Measurements from ENCODE around the gene HOXA2.

HOXA2 gene

DNA sequence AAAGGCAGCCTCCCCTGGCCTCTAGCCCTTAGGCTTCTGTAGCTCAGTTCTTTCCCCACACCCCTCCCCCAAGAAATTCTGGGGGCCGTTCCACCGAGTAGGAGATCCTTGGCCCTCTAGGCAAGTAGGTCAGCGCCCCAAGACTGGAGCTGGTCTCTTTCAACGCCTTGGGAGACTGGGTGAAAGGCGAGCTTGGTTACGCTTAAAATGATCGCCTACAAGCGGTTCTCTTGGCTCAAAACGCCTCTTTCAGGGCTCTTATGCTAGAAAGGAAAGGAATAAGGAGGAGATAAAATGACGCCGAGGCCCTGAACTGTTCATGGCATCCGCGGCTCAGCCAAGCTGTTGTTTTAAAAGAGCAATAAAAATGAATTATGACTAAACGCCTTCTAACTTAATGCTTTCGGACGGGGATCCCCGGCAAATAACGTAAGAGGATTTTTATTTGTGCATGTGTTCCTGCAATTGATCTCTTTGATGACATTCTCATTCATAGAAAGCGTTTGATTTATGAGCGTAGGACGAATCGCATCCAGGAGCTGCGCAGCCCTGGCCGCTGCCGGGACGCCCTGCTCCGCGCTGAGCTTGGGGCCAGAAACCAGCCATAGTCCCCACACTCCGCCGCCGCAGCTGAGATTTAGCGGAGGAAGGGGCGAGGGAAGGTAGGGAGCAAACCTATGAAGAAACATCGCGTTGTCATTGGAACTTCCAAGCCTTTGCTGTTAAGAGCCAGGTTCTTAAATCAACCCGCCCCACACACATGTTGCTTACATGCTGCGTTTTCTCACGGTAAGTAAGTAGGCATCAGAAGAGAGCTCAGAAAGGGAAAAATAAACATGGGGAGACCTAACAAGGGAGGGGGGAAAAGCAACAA lies 3.7 kb downstream of the HOXA2 start:
- no peak for DNase-seq (ENCODE audit: low read depth in 3 of 3)

DNA sequence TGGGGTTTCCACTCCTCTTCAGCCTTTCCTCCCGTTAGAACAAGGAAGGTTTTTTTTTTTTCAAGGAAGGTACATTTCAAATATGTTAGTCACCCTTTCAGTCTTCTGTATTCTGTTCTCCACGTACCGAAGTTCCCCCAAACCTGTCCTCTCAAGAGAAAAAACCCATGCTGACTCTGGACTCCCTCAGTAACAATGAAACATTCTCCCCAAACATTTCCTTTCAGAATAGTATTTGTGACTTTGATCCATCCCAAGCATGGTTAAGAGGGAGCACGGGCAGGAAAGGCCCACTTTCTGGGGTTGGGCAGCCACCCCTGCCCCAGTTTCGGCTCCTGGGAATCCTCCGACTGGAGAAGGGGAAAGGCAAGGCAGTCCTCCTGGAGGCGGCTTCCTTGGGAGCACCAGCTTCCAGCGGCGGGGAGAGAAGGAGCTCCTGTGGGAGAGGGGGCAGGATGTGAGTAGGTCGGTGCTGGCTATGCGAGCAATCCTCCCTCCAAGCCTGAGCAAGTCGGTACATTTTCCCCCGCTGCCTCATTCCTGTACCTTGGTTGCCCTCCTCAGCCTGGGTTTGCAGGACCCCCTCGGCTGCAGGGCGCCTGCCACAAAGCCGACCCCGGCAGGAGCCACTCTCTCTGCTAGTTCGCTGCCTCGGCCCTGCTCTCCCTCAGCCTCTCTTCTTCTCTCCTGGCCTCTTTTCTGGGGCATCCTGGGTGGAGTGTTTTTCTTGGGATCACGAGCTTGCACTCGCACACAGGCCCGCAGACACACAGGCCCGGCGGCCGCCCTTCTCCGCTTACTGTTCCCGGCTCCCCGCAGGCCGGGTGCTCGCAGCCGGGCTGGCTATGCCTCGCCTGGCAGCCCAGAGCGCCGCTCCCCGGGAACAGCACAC lies 4.6 kb downstream of the HOXA2 start:
- DNase-seq (ENCODE audit: low read depth in 3 of 3) = no peak

DNA sequence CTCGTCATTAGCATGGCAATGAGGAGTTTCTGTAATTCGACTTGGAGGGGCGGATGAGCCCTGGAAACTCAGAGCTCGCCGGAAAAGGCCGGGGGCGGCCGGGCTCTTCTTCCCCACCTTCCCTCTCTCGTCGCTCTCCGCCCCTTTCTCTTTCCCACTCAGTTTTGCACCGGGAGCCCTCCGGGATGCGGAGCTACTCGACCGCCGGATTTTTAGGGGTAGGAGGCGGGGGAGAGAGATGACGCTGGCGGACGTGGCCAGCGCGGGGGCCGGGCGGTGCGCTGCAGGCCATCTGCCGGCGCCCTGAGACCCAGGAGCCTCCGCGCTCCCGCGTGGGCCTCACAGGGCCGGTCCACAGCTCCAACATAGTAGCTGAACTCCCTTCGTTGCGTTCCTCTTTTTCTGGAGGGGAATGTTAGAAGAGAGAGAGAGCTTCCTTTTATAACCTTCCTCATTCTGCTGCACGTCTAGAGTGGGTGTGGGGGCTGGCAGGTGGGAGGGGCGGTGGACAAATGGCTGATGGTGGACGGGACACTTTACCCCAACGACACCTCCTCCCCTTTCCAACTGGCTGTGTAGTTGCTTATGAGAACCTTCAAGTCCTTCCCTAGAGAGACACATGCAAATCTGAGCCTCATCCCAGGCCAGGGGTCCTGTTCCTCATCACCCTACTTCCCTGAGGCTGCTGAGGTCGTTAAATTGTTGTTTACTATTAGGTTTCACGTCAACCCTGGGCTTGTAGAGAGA lies 5.5 kb downstream of the HOXA2 start:
- DNase-seq (ENCODE audit: low read depth in 3 of 3) = no peak

DNA sequence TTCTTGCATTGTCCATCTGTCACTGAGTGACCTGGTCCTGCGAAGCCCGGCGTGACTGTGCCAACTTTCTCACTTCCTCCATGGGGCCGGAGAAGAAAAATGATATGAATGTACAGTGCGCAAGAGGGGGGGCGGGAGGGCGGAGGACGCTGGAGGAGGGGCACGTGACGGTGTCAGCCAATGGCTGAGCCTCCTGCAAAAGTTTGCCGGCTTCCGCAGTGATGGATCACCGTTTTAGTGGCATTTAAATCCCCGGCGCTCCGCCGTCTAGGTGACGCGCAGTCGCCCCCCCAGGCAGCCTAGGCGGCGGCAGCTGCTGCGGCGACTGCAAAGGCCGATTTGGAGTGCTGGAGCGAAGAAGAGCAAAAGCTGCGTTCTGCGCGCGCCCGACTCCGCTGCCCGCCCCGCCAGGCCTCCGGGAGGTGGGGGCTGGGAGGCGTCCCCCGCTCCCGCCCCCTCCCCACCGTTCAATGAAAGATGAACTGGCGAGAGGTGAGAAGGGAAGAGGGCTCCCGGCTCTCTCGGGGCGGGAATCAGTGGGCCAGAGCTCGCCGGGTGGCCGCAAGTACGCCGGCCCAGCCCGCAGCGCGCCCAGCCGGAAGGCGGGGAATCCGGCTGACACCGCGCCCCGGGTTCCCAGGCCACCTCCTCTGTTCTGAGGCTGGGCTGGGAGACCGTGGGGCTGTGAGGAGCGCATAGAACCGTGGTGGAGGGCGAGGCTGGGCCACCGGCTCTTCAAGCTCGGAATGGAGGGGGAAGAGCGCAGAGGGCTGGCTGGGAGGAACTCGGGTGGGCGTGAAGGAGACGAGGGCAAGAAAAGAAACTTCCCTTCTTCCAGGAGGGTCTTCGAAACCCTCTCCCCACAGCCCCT lies 6.4 kb downstream of the HOXA2 start, which contains the start of gene HOXA1:
Gene HOXA1 (minus strand): TSS at position 104 of the 871 bp plus-strand sequence. CDS start 88 bp downstream, at position 16.
- peak; percentile 32 to 61 (median 59) for DNase-seq (ENCODE audit: low read depth in 3 of 3)

DNA sequence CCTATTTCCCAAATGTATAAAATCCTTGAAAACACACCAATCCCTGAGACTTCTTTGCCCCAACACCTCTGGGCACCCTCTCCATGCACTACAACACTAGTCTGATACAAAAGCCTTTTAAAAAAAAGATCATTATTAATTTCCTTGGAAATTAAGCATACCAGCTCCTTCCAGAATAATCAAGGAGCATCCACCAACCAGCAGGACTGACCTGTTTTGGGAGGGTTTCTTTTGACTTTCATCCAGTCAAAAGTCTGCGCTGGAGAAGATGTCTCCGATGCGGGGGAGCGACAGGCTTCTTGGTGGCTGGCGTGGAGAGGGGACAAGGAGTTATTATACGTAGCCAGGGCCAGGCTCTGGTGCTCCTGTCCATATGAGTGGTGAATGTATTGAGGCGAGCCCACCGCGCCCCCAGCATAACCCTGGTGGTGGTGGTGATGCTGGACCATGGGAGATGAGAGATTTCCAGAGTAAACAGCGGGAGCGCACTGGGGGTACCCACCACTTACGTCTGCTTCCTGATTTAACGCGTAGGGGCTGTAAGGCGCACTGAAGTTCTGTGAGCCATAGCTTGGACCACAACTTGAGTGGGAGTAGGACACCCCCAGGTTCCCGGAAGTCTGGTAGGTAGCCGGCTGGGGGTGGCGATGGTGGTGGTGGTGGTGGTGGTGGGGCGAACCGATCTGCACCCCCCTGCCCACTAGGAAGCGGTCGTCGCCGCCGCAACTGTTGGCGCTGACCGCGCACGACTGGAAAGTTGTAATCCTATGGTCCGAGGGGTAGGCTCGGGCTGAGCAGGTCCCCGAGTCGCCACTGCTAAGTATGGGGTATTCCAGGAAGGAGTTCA lies 7.2 kb downstream of the HOXA2 start:
- DNase-seq (ENCODE audit: low read depth in 3 of 3) = no peak

DNA sequence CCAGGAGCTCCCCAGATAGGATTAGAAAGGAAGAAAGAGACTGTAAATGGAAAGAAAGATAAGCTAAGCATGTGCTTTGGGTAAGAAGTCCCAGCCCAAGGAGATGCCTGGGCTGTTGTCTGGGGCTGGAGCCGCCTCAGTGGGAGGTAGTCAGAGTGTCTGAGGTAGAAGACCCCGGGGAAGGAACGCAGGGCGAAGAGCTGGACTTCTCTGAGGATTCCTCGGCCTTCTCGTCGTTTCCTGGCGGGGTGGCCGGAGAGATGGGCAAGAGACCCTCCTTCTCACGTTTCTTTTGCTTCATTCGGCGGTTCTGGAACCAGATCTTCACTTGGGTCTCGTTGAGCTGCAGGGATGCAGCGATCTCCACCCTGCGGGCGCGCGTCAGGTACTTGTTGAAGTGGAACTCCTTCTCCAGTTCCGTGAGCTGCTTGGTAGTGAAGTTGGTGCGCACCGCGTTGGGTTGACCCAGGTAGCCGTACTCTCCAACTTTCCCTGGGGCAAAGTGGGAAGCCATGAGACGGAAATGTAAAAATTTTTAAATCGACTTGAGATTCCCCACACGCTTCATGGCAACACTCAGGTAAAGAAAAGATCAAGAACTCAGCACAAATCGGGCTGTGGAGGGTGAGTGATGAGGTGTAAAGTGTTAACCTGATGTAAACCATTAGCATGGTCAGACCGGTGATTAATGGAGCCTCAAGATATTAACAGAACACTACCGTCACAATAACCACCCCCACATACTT lies 8.0 kb downstream of the HOXA2 start:
- no peak for DNase-seq (ENCODE audit: low read depth in 3 of 3)

DNA sequence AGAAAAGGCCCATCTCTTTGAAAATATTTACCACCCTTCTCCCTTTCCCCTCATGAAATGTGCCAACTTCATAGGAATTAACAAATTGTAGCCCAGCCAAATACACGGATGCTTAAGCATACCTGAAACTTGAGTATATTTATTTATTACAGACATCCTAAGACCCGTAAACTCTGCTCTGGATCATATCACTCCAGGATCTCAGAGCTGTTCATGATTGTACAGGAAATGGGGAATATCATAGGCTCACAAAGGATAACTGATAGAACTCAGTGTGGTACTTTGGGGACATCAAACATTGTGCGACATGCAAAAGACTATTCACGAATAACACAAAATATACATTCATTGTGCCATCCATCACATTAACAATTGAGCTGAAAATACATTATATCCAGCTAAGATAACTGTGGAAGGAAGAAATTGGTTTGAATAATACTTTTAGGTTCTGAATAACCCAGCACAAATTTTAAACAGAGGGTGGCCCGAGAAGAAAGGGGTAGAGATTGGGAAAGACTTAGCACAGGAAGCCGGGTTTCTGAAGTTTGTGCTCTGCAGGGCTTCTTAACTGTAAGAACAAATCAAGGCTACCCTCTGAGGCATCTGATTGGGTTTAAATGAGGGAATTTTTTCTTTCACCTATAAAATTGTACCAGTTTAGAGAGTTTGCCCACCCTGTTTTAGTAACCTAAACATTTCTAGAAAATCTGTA lies 9.1 kb downstream of the HOXA2 start:
- no peak for DNase-seq (ENCODE audit: low read depth in 3 of 3)

DNA sequence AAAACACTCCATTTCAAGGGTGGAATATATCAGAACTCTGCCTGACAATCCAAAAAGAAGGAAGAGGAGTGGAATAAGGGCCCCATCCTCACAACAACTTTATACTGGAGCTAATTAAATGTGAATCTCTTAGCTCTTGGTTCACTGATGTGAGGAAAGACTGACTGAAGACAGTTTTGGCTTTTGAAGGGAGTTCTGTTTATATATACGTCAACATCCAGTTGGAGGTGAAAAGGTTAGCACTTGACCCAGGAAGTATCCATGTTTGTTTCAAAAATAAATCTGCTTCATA lies 9.7 kb downstream of the HOXA2 start:
- DNase-seq (ENCODE audit: low read depth in 3 of 3) = no peak

DNA sequence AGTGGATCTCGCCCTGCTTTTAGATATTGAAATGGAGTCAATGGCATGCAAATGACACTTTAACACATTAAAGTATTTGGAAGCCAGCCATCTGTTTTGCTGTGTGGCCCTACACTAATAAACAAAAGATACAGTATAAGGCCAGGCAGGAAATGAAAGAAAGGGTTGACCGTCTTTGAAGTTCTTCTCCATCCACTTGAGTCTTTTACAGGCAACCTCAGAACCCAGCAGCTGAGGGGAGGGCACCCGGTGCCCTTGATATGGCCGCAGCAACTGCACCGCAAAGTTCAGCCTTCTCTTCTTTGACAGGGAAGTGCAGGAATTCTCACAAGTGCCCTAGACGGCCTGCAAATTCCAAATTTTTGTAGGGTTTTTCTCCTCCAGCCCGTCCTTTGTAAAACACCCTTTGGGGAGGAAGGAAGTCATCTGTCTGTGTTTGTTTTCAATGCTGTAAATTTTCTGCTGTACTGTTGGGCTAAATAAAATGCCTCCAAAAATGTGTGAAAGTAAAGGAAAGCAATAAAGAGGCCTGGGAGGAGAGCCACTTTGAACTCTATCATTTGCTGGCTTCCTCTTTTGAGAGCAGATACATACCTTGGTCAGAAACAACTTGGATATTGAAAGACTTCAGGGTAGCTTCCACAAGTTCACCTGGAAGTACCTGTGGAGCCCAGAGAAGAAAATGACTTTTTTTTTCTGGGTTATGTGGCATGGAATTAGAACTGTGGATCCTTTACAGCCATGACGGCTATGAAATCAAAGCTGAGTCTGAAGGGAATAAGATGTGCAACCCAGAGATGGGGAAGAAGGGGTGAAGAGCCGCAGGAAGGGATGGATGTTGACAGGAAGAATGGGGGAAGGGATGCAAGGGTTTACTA lies 10.3 kb downstream of the HOXA2 start:
- DNase-seq (ENCODE audit: low read depth in 3 of 3) = no peak

DNA sequence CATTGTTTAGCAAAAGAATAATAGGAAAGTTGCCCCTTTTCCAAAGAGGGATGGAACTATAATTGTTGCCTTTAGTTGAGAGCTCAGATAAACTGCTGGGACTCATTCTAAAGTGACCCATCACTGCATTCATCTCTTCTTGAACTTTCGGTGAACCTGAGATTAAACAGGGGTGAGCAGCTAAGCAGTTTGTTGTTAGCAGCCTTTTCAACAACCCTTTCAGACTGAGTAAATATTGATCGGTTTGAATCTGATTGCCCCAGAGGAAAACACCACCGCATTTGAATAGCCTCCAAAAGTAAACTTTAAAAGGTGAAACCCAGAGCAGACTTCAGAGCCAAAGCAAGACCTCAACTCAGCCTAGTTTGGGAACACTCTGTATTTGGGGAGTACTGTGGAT lies 11.4 kb downstream of the HOXA2 start:
- no peak for DNase-seq (ENCODE audit: low read depth in 3 of 3)

DNA sequence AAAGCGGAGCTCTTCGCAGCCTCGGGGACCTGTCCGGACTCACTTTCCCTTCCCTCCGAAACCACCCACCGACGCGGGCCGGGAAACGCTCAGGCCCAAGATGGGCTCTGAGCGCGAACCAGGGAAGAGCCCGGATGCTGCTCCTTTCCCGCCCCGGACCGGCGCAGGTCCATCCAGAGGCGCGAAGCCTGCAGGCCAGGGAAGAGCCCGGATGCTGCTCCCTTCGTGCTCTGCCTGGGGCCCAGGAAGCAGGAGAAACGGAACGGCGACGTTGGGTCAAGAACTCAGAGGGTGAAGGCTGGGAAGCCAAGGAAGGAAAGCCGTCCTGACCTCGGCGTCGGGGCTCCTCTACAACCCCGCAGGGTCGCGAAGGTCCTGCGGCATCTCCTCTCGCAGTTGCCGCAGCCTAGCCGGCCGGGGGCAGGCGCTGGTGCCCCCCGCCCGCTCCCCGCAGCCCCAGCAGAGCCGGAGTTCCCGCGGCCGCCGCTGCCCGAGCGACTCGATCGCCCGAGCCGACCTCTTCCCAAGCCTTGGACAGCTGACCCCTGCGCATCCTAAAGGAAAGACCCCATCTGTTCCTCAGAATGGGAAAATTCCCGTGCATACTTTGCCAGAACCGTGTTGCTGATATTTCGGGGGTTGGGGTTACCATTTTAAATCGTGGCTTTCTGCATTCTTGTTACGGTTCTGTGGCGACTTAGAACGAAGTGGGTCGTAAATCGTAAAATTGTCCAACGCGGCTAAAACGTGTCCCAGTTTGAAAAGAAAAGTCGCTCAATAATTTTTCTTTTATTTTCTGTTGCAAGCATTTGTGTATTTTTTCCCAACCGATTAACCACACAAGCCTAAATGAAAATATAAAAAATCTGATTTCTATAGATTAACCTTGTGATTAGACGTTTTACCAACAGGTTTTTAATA lies 14.2 kb downstream of the HOXA2 start:
- DNase-seq (ENCODE audit: low read depth in 3 of 3) = no peak

DNA sequence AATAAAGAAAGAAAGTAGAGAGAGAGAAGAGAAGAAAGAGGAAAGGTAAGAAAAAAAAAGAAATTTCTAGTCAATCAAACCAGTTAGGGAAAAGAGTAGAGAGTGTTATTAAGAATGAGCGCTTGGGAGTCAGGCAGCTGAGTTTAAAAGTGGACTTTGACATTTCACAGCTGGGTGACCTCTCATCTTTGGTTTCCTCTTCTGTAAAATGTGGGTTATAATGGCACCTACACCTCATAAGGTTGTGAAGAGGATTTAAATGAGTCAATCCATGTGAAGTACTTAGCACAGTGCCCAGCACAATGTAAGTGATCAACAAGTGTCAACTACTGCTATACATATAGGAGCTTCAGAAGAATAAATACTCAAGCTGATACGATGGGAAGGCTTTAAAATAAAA lies 18.8 kb downstream of the HOXA2 start:
- DNase-seq (ENCODE audit: low read depth in 3 of 3) = no peak

DNA sequence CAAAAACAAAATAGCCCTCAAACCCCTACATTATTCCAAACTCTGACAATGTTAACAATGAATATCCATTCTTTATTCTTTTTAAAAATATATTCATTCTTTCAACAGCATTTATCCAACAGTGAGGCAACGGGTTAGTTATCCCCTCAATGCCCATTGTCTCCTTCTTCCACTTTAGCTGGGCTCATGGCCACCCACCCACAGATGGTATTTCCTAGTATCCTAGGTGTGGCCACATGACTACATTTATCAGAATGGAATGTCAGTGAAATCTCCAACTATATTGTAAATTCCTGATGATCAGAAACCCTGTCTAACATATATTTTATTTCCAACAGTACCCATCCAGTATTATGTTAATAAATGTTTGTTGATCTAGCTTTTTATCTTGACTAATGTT lies 20.3 kb downstream of the HOXA2 start:
- DNase-seq (ENCODE audit: low read depth in 3 of 3) = no peak

DNA sequence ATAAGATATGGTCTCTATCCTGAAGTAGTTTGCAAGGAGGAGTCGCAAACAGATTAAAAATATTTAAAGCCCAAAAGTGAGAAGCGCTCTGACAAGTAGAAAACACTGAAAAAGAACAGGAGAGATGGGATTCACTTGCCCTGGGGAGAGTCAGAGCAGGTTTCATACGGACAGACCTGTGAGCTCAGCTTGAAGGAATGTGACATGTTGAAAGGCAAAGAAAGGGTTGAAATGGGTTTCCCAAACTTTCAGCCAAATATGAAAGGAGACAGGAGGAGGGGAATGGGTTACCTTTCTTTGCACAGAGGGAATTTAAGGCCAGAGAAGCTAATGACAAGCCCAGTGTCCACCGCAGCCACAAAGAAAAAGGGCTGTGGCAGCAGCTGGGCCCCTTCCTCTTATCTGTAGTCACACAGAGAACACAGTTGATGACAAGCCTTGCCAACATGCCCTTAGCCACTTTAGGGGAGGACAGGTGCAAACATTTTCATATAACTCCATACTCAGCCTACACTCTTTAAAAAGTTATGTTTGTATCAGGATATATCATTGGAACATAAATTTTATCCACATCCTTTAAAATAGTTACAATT lies 21.5 kb downstream of the HOXA2 start:
- no peak for DNase-seq (ENCODE audit: low read depth in 3 of 3)

DNA sequence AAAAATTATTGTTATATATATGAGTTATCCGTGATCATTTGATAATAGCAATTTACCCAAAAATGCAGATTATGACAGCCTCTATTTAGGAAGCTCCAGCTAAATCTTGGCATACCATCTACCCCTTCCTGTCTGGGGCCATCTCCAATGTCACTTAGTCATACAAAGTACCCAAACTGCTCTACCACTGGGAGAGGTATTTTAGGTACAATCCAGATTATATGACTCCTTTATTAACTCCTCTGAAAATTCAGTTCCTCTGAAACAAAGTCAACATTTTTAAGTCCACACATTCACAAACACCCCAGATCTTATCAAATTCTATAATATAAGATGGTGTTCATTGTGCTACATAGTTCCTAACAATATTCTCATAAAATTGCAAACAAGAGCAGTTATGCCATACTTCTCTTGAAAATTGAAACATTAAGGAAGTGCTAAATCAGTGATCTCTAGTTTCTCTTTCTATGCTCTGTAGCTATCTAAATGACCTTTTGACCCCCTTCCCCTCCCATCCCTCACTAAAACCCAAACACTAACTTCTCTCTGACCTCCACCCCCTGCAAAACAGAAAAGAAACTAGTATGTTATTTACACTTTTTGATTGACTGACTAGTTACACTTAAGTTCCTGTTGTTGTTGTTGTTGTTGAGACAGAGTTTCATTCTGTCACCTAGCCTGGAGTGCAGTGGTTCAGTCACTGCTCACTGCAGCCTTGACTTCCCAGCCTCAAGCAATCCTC lies 23.1 kb downstream of the HOXA2 start:
- DNase-seq (ENCODE audit: low read depth in 3 of 3) = no peak
